ENCODE results near the gene TNNC1. TPM values are rescaled to one million over a fixed set of nuclear protein-coding genes. Genes with fewer than 3 reads are reported as not detected.

Gene TNNC1
- total and polyA plus RNA-seq, 2 donors (not counting 1 experiment from before 2014, with no cell fraction given): 0.33 to 0.69 TPM

GRCh38 chr3:52405066-52405465 is 48.8 kb downstream of the TNNC1 start:
- Histone ChIP-seq H3K27me3 (ENCODE audit: control insufficient read depth, insufficient read depth, low read length) (no peaks in the 10 kb centered on the region), H3K4me2 (ENCODE audit: extremely low read depth, insufficient read depth, low read length) (no peak overlapping the region), H3K27ac (ENCODE audit: insufficient read depth, low read length) (no peak overlapping the region), H3K4me3 (replicated peaks in 1 of 4; ENCODE audit: control extremely low read depth in 1 of 4, insufficient read depth in 1 of 4, low read depth in 3 of 4, low read length in 4 of 4) (no peak overlapping the region), H3K4me1 (ENCODE audit: control insufficient read depth, extremely low read depth, insufficient read depth, low read length) (peaks cover 5% of the 10 kb centered on the region), H3K79me2 (ENCODE audit: control insufficient read depth, insufficient read depth, low read length) (peaks cover 20% of the 10 kb centered on the region), H3K9ac (ENCODE audit: insufficient read depth, low read length) (no peak overlapping the region), H3K36me3 (ENCODE audit: control insufficient read depth, insufficient read depth, low read length) (peaks cover 47% of the 10 kb centered on the region), H3K9me3 (ENCODE audit: control insufficient read depth, insufficient read depth, low read depth, low read length) (no peaks in the 10 kb centered on the region), H2AFZ (ENCODE audit: low read length) (no peak overlapping the region), H4K20me1 (ENCODE audit: control insufficient read depth, extremely low read depth, insufficient read depth, low read length) (no peaks in the 10 kb centered on the region)
- no peak for DNase-seq (ENCODE audit: low read depth in 2 of 2)
- TF ChIP-seq CTCF (conservative IDR thresholded peaks at IDR 0.05 in 1 of 2, IDR thresholded peaks at IDR 0.05 in 1 of 2; ENCODE audit: low read depth in 1 of 2, low read length in 2 of 2): no peak
- TF ChIP-seq EZH2 (IDR thresholded peaks at IDR 0.05; ENCODE audit: low read length, missing control alignments): no peak

- Histone ChIP-seq H3K4me3 (replicated peaks in 1 of 4; ENCODE audit: control extremely low read depth in 1 of 4, insufficient read depth in 1 of 4, low read depth in 3 of 4, low read length in 4 of 4) (no peak overlapping the region), H3K27ac (ENCODE audit: insufficient read depth, low read length) (no peak overlapping the region), H2AFZ (ENCODE audit: low read length) (no peak overlapping the region), H3K79me2 (ENCODE audit: control insufficient read depth, insufficient read depth, low read length) (peaks cover 17% of the 10 kb centered on the region), H3K4me1 (ENCODE audit: control insufficient read depth, extremely low read depth, insufficient read depth, low read length) (peaks cover 5% of the 10 kb centered on the region), H3K27me3 (ENCODE audit: control insufficient read depth, insufficient read depth, low read length) (no peaks in the 10 kb centered on the region), H3K4me2 (ENCODE audit: extremely low read depth, insufficient read depth, low read length) (no peak overlapping the region), H3K9ac (ENCODE audit: insufficient read depth, low read length) (no peak overlapping the region), H4K20me1 (ENCODE audit: control insufficient read depth, extremely low read depth, insufficient read depth, low read length) (no peaks in the 10 kb centered on the region), H3K36me3 (ENCODE audit: control insufficient read depth, insufficient read depth, low read length) (peaks cover 47% of the 10 kb centered on the region), H3K9me3 (ENCODE audit: control insufficient read depth, insufficient read depth, low read depth, low read length) (no peaks in the 10 kb centered on the region)
- DNase-seq (ENCODE audit: low read depth in 2 of 2): no peak
- TF ChIP-seq CTCF (conservative IDR thresholded peaks at IDR 0.05 in 1 of 2, IDR thresholded peaks at IDR 0.05 in 1 of 2; ENCODE audit: low read depth in 1 of 2, low read length in 2 of 2) (no peak), EZH2 (IDR thresholded peaks at IDR 0.05; ENCODE audit: low read length, missing control alignments) (no peak)
These were observed 49.5 kb downstream of the TNNC1 start for GRCh38 chr3:52404391-52404790.

- no peak for DNase-seq (ENCODE audit: low read depth in 2 of 2)
- H4K20me1 ChIP-seq (ENCODE audit: control insufficient read depth, extremely low read depth, insufficient read depth, low read length): no peaks in the 10 kb centered on the region
- H3K4me1 ChIP-seq (ENCODE audit: control insufficient read depth, extremely low read depth, insufficient read depth, low read length): peaks cover 3% of the 10 kb centered on the region
- no peak overlapping the region for H3K4me3 ChIP-seq (replicated peaks in 1 of 4; ENCODE audit: control extremely low read depth in 1 of 4, insufficient read depth in 1 of 4, low read depth in 3 of 4, low read length in 4 of 4)
- peaks cover 47% of the 10 kb centered on the region for H3K36me3 ChIP-seq (ENCODE audit: control insufficient read depth, insufficient read depth, low read length)
- H3K27me3 ChIP-seq (ENCODE audit: control insufficient read depth, insufficient read depth, low read length): no peaks in the 10 kb centered on the region
- H3K9me3 ChIP-seq (ENCODE audit: control insufficient read depth, insufficient read depth, low read depth, low read length): no peaks in the 10 kb centered on the region
- TF ChIP-seq CTCF (conservative IDR thresholded peaks at IDR 0.05 in 1 of 2, IDR thresholded peaks at IDR 0.05 in 1 of 2; ENCODE audit: low read depth in 1 of 2, low read length in 2 of 2) (no peak), EZH2 (IDR thresholded peaks at IDR 0.05; ENCODE audit: low read length, missing control alignments) (no peak)
- no peak overlapping the region for H3K9ac ChIP-seq (ENCODE audit: insufficient read depth, low read length)
- no peak overlapping the region for H3K4me2 ChIP-seq (ENCODE audit: extremely low read depth, insufficient read depth, low read length)
- H3K27ac ChIP-seq (ENCODE audit: insufficient read depth, low read length): no peak overlapping the region
- peaks cover 13% of the 10 kb centered on the region for H3K79me2 ChIP-seq (ENCODE audit: control insufficient read depth, insufficient read depth, low read length)
- H2AFZ ChIP-seq (ENCODE audit: low read length): no peak overlapping the region
These were observed 49.9 kb downstream of the TNNC1 start for GRCh38 chr3:52403955-52404354.
